Astrocyte of the cerebellum (primary cell): ENCODE results near the gene FAM107B.

Experiments used
- DNase-seq: peaks from one replicate; pipeline ENCODE4 v3.0.0-alpha.2; 2011; ENCODE audit warnings: low read depth
- H3K4me3 ChIP-seq: 2 replicates; pipeline ENCODE4 v1.5.1; 2011; ENCODE audit warnings: mild to moderate bottlenecking, low read depth, low read length, moderate library complexity
- CTCF ChIP-seq: IDR thresholded peaks from 2 replicates; pipeline ENCODE4 v1.5.1; 2012; ENCODE audit warnings: low read length, low read depth, moderate library complexity, mild to moderate bottlenecking; ENCODE audit errors: missing control alignments
- in situ Hi-C: cut with HindIII; loops from 2 replicates; pipeline ENCODE4 v1.10.0; 2017; ENCODE audit warnings: low sequenced_read_pairs

The FAM107B gene

DNA sequence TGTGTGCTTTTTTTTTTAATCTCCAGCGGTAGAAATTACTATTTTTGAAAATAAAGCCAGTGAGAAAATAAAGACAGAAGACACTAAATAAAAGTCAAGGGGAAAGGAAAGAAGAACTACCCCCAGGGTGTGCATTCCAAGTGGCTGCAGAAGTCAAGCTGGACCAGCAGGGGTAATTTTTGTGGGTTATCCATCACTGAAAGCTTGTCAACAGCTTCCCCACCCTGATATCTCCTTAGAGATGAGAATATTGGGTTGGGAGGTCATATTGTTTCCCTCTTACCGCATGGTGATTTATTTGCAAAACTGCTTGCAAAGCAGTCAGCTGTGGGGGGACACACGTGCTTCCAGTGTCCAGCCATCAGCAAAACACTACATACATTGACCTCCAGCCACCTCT lies 46.4 kb downstream of the FAM107B start:
- no peak for DNase-seq
- no peak for TF ChIP-seq CTCF
- H3K4me3 ChIP-seq, result no peak overlapping the region
- in situ Hi-C loops, result loop anchor here (5.0 kb wide), 1 partner anchor 41 kb away; no protein-coding TSS in a partner anchor

DNA sequence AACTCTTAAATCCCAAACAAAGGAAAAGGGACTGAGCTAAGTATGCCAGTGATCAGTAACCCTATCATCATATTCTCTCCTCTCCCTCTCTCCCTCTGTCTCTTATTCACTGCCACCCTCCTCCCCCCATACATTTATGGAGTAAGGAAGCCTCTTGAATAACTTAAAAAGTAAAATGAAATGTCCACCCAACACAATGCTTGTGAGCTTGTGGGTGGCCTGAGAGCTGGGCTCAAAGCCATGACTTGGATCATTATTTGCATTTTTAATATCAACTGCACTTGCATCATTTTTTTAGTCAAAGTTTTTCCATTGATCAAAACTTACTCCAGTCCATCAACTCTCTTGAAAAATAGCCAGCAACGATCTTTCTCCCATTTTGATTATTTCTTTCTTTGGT lies 46.8 kb downstream of the FAM107B start:
- no peak for TF ChIP-seq CTCF
- H3K4me3 ChIP-seq, result no peak overlapping the region
- no peak for DNase-seq
- in situ Hi-C loops, result loop anchor here (5.0 kb wide), 1 partner anchor 41 kb away; no protein-coding TSS in a partner anchor

DNA sequence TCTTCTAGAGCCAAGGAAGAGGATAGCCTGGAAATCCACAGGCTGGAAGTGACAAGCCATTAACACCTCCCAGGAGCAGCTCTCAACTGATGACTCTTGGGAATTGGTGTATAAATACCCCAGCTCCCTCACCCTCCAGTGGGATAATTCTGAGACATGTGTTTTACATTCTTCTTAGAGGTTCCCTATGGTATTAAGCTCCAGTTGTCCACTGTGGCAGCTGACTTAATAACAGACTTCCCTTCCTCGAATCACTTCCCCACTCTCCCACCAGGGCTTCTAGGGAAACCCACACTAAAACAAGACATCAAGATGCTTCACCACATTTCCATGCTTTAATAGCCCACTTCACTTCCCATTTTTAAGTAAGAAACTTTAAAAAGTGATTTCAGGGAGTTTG lies 47.2 kb downstream of the FAM107B start:
- no peak for TF ChIP-seq CTCF
- no peak overlapping the region for H3K4me3 ChIP-seq
- in situ Hi-C loops, result loop anchor here (5.0 kb wide), 1 partner anchor 40 kb away; no protein-coding TSS in a partner anchor
- no peak for DNase-seq

GRCh38 chr10:14724931-14725330 lies 49.8 kb downstream of the FAM107B start:
- no peak for TF ChIP-seq CTCF
- H3K4me3 ChIP-seq, result no peak overlapping the region
- in situ Hi-C loops, result loop anchor here (5.0 kb wide), 1 partner anchor 38 kb away; no protein-coding TSS in a partner anchor
- DNase-seq, result no peak

GRCh38 chr10:14723052-14723689 lies 51.5 kb downstream of the FAM107B start:
- no peak for DNase-seq
- H3K4me3 ChIP-seq, result no peak overlapping the region
- in situ Hi-C loops, result no loop called here
- TF ChIP-seq CTCF, result no peak

- DNase-seq, result no peak
- in situ Hi-C loops, result no loop called here
- H3K4me3 ChIP-seq, result no peak overlapping the region
- TF ChIP-seq CTCF, result no peak
Measured at GRCh38 chr10:14717552-14717951, 57.1 kb downstream of the FAM107B start.
